SIG-M5 treated with dmso at 0.1 percent for 504 hours (cell line): ENCODE data around the gene PHF21B.
"Not testable (repeated sequence)": the region's sequence is repeated elsewhere in the genome, so short reads cannot be mapped to it uniquely, and the experiment has no call there.

ENCODE experiments used
- DNase-seq: peaks from one replicate; lab custom pipeline; 2025; ENCODE audit not compliant: unreplicated experiment; lab: John Stamatoyannopoulos, UW

Gene PHF21B

GRCh38 chr22:45009606-45010531, at the start of gene PHF21B:
TSS of gene PHF21B (minus strand) at chr22:45010005. CDS start at chr22:45009549, 456 bp downstream.
- no peak for DNase-seq

GRCh38 chr22:45059296-45059695, 49.5 kb upstream of the PHF21B start:
- DNase-seq = no peak

GRCh38 chr22:45058622-45058912, 48.8 kb upstream of the PHF21B start:
- DNase-seq = no peak

- DNase-seq = no peak
Measured at GRCh38 chr22:45055936-45056335, 46.1 kb upstream of the PHF21B start.

- no peak for DNase-seq
Measured at GRCh38 chr22:45053571-45053970, 43.8 kb upstream of the PHF21B start.

GRCh38 chr22:45053094-45053493, 43.3 kb upstream of the PHF21B start:
- no peak for DNase-seq

GRCh38 chr22:45052665-45053064, 42.9 kb upstream of the PHF21B start:
- DNase-seq = not testable (repeated sequence)

- DNase-seq = no peak
Measured at GRCh38 chr22:45051946-45052345, 42.1 kb upstream of the PHF21B start.

GRCh38 chr22:45051419-45051818, 41.6 kb upstream of the PHF21B start:
- no peak for DNase-seq

GRCh38 chr22:45047260-45047659, 37.5 kb upstream of the PHF21B start:
- DNase-seq = no peak

GRCh38 chr22:45045208-45045607, 35.4 kb upstream of the PHF21B start:
- DNase-seq = no peak

GRCh38 chr22:45042263-45042662, 32.5 kb upstream of the PHF21B start:
- no peak for DNase-seq

GRCh38 chr22:45039133-45039532, 29.3 kb upstream of the PHF21B start:
- DNase-seq = no peak

GRCh38 chr22:45036154-45036553, 26.3 kb upstream of the PHF21B start:
- no peak for DNase-seq

GRCh38 chr22:45034821-45035220, 25.0 kb upstream of the PHF21B start:
- no peak for DNase-seq

GRCh38 chr22:45034156-45034555, 24.4 kb upstream of the PHF21B start:
- no peak for DNase-seq

- no peak for DNase-seq
Measured at GRCh38 chr22:45033136-45033535, 23.3 kb upstream of the PHF21B start.

GRCh38 chr22:45031629-45032403, 22.0 kb upstream of the PHF21B start:
- DNase-seq = no peak

- DNase-seq = no peak
Measured at GRCh38 chr22:45029501-45029900, 19.7 kb upstream of the PHF21B start.

- DNase-seq = peak; percentile 18
Measured at GRCh38 chr22:45026511-45026910, 16.7 kb upstream of the PHF21B start.

GRCh38 chr22:45023431-45023830, 13.6 kb upstream of the PHF21B start:
- no peak for DNase-seq
